HG03575 (cell line): Measurements from ENCODE around the gene ARL6.
A peak's percentile ranks its signal among the peaks of the same experiment; 100 is the strongest.
"Not testable (repeated sequence)": the region's sequence is repeated elsewhere in the genome, so short reads cannot be mapped to it uniquely, and the experiment has no call there.

ENCODE experiments used
- ATAC-seq: cut with Tn5 transposase; IDR thresholded peaks from one replicate; pipeline ENCODE4 v1.9.1; 2021; ENCODE audit not compliant: unreplicated experiment, insufficient number of reproducible peaks, low FRiP score; ENCODE audit errors: extremely low read depth

The ARL6 gene

GRCh38 chr3:97817965-97818364, 53.4 kb downstream of the ARL6 start:
- no peak for ATAC-seq

GRCh38 chr3:97820780-97821179, 56.2 kb downstream of the ARL6 start:
- ATAC-seq, result no peak

- peak; percentile 31 for ATAC-seq
Observed at GRCh38 chr3:97821287-97821773, 56.8 kb downstream of the ARL6 start.

GRCh38 chr3:97821774-97822358, 57.3 kb downstream of the ARL6 start, which contains the start of gene CRYBG3:
TSS of gene CRYBG3 (plus strand) at chr3:97822011. CDS start at chr3:97822207, 196 bp downstream.
- ATAC-seq, result peak; percentile 80

- ATAC-seq, result no peak
Observed at GRCh38 chr3:97822359-97822775, 57.8 kb downstream of the ARL6 start.

GRCh38 chr3:97823046-97824004, 58.8 kb downstream of the ARL6 start:
- no peak for ATAC-seq

GRCh38 chr3:97825101-97825500, 60.5 kb downstream of the ARL6 start:
- no peak for ATAC-seq

GRCh38 chr3:97827741-97828471, 63.3 kb downstream of the ARL6 start:
- ATAC-seq, result no peak

GRCh38 chr3:97829198-97829597, 64.6 kb downstream of the ARL6 start:
- no peak for ATAC-seq

GRCh38 chr3:97830638-97831037, 66.1 kb downstream of the ARL6 start:
- ATAC-seq, result no peak

GRCh38 chr3:97831140-97831539, 66.6 kb downstream of the ARL6 start:
- no peak for ATAC-seq

- not testable (repeated sequence) for ATAC-seq
Observed at GRCh38 chr3:97833184-97833583, 68.6 kb downstream of the ARL6 start.

GRCh38 chr3:97835761-97836160, 71.2 kb downstream of the ARL6 start:
- ATAC-seq, result no peak

- no peak for ATAC-seq
Observed at GRCh38 chr3:97838393-97838792, 73.8 kb downstream of the ARL6 start.

GRCh38 chr3:97839944-97840343, 75.4 kb downstream of the ARL6 start:
- no peak for ATAC-seq

GRCh38 chr3:97841304-97841703, 76.7 kb downstream of the ARL6 start:
- ATAC-seq, result no peak

- ATAC-seq, result no peak
Observed at GRCh38 chr3:97841956-97842355, 77.4 kb downstream of the ARL6 start.

GRCh38 chr3:97848779-97849178, 84.2 kb downstream of the ARL6 start:
- ATAC-seq, result no peak
